DMS153 (cell line): Measurements from ENCODE around the gene TBC1D17.
A peak's percentile ranks its signal among the peaks of the same experiment; 100 is the strongest.
"Not testable (repeated sequence)": the region's sequence is repeated elsewhere in the genome, so short reads cannot be mapped to it uniquely, and the experiment has no call there.

ENCODE experiments used
- DNase-seq: peaks from one replicate; lab custom pipeline; 2025; lab: John Stamatoyannopoulos, UW

Gene TBC1D17

DNA sequence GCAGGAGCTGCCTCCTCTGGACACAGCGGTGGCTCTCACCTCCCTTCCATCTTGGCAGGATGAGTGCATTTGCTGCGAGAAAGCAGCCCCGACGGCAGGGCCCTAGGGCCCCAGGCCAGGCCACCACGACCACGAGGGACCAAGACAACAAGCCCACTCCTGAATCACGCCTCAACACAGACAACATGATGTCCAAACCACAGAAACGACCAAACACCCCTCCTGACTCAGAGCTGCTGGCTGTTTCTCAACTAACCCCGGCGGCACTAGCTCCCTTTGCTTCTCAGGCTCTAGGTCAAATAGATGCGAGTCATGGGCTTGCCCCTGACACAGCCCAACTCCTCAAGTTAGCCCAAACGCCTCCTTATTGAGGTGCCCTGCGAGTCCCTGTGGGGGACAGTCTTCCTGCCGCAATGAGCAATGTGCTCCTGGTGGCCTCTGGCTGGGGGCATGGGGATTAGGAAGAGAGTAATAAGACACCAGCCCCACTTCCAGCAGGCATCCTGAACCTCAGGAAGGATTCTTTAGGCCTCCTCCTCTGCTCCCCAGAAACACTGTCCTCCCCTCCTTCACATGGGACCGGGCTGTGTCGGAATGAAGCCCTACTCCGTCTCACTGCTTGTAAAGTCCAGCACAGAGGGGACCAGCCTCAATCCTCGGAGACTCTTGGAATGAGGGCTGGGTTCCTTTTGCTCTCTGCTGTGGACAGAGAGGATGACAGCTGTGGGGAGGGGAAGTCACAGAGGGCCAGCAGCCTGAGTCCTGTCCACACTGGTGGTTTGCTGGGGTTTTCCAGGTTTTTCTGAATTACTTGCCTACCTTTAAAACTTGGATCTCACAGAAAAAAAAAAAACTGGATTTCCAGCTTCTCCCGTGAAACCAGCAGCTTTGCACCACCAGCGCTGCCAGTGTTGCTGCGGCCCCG lies 44.6 kb downstream of the TBC1D17 start:
- no peak for DNase-seq

DNA sequence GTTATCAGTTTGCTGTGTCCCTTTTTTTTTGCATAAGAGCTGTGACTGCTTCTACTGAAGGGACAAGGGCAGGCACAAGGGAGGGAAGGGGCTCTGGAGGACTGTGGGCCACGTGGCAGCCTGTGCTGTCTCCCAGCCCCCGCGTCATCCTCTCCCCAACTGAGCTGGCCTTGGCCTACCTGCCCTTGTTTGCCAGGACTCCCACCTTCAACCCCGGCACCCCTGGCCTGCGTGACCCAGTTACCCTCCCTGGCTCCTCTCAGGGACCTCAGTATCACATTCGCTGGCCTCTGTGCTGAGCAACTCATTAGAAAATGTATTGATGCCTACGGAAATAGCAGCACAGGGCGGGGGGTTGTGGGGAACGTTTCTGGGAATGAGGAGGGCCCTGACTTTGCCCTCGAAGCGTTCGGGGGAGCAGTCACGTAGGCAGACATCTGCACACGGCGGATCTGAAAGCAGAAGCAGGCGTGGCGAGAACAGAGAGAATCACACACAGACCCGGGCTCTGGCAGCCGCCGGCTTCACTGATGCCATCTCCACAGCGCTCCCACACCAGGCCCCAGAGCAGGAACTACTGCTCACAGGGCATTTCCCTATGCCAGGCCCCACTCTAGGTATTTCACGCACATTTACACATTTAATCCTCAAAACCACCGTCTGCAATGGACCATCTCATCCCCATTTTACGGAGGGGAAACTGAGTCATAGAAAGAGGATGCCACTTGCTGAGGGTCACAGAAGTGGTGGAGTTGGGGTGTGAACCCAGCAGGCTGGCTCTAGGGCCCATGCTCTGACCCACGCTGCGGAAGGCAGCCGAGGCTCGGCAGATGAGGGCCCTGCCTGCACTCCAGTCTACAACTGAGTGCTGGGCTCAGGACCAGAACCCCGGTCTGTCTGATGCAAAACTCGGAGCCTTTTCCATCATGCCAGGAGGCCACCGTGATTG lies 45.8 kb downstream of the TBC1D17 start:
- no peak for DNase-seq

DNA sequence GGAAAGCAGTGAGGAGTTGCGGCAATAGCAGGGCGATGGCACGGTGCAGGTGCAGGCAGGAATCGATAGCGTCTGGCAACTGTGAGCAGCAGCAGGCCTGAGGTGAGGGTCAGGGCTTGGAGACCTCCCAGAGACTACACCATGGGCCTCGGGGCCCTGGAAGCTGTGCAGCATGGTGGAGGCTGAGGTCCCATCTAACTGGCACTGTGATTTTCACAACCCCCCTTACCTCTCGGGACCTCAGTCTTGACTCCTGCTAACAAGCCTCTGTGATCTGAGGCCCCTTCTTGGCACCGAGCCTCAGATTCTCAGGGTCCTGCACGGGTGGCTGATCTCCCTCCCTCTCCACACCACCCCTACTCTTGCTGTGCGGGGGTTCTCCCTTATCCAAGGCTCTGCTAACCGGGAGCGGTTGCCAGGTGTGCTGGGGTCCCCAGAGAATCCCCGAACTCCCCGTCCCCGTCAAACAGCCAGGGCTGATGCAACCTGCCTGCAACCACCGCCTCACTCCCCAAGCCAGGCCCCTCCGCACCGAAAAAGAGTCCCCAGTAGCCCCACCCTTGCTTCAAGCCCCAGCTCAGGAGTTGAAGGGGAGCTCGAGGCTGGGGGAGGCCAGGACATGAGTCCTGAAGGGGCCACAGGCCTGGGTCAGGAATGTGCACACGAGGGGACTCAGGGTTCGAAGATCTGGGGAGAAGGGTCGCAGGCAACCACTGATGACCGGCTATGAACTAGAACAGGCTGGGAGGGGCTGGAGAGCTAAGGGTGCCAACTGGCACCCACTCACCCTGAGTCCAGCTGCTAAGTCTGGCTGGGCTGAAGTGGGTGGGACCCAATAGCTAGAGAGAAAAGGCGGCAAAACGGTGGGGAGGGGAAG lies 46.7 kb downstream of the TBC1D17 start:
- DNase-seq: no peak

DNA sequence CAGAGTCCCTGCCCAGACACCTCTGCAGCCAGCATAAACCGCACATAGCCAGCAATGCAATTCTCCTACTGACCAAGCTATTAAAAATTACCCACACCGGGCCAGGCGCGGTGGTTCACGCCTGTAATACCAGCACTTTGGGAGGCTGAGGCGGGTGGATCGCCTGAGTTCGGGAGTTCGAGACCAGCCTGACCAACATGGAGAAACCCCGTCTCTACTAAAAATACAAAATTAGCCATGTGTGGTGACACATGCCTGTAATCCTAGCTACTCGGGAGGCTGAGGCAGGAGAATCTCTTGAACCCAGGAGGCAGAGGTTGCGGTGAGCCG lies 47.3 kb downstream of the TBC1D17 start:
- not testable (repeated sequence) for DNase-seq

DNA sequence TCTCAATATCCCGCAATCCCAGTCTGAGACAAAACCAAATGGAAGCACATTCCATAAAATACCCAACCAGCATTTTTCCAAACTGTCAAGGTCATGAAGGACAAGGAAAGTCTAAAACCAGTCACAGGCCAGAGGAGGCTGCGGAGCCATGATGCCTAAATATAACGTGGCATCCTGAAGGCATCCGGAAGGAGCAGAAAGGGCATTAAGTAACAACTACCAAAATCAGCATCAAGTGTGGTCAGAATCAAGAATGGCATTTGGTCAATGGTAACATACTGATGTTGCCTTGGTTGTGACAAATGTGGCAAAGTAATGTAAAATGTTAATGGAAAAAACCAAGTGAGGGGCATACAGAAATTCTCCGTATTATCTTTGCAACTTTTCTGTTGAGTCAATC lies 48.0 kb downstream of the TBC1D17 start:
- no peak for DNase-seq

DNA sequence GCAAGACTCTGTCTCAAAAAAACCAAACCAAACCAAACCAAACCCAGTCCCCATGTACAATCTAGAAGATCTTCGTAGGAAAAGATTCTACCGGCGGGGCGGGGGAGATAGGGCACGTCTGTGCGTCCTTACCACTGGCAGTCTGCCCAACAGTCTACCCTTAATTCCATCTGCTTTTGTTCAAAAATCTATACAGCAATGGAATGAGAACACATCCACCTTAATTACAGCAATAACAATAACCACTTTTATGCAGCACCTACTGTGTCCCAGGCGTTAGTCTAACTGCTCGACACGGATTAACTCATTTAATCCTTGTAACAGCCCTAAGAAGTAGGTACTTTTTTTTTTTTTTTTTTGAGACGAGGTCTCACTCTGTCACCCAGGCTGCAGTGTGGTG lies 49.0 kb downstream of the TBC1D17 start:
- no peak for DNase-seq

DNA sequence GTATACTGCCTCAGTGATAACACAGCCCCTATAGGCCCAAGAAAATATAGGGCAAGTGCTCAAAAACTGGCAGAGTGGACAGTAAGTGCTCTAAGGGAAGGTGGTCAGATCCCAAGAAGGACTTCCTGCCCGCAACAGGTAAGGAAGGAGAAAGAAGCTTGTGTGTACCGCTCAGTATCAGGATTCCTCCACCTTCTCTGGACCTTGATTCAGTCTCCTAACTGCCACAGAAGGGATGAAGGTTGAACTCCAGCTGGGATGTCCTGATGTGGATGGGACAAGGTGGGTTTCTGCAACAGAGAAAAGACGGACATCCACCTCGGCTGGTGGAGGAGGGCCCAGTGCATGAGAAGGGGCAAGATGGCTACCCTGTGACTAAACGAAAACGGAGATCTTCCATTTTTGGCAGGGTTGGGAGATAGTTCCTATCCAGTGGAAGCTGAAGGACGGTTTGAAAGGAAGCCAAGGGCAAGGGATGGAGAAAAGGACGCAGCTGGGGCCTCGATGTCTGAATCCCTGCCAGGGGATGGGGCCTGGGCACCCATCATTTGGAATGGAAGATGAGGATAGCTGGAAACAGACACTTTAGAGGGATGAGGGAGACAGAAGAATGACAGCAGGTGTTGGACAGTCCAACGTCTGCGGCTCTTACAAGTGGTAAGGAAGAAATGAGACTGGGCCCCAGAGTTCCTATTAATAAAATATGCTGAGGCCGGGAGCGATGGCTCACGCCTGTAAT lies 50.2 kb downstream of the TBC1D17 start:
- no peak for DNase-seq

DNA sequence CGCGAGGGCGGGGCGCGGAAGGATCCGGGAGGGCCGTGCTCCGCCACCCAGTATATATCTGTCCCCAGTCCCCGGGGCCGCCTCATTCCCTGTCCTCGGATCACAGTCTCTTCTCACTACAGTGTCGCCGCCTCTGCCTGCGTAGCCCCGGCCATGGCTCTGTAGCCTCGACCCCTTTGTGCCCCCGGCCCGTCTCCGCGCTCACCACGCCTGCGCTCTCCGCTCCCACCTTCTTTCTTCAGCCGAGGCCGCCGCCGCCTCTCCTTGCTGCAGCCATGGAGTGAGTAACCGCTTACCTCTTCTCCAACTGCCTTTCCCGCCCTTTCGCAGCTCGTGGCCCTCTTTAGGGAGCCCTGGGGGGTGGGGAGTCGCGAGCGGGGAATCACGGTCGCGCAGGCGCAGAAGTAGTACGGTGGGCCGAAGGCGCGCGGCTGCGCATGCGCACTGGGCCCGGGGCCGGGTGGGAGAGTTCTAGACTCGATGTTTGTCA lies 51.7 kb downstream of the TBC1D17 start, which contains the start of the genes ATF5 and NUP62:
TSS of gene ATF5 (plus strand) at position 85 of the 490 bp plus-strand sequence. CDS start 1,646 bp downstream, outside the sequence.
TSS of gene NUP62 (minus strand) at position 384 of the 490 bp plus-strand sequence. CDS start 19,697 bp downstream, outside the sequence.
- DNase-seq: peak; percentile 80

DNA sequence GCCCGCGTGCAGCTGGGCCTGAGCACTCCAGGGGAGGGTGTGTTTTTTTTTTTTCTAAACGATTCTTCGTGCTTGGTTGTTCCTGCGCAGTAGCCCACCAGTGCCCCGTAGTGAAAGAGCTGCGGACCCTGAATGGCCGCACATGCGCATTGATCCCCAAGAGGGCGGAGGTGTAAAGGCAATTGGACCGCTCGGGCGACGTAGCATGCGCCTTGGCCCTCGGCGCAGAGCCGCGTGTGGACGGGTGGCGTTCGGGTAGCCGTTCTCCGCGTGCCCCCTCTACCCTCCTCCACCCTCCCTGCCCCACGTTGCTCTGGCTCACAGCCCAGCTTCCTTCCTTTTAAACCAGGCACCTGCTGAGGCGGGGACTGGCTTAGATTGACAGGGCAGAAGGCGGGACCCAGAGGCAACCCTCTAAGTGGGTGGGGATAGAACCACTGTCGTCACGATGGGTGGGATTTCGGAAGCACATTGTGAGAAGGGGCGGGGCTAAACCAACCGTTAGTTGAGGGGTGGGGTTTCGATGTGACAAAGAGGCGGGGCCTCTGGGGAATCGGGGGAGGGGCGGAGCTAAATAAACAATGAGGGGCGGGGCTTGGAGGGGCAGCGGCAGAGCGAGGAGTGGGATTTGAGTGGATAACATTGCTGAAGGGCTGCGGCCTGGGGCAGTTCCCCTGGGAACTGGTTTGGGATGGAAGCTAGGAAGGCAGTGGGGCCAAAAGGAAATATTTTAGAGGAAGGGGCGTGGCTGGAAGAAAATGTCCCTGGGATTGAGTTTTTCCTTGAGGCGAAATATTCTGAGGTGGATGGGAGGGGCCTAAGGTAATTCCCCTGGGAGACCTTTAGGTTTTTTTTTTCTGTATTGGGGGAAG lies 52.3 kb downstream of the TBC1D17 start:
- DNase-seq: peak; percentile 91

DNA sequence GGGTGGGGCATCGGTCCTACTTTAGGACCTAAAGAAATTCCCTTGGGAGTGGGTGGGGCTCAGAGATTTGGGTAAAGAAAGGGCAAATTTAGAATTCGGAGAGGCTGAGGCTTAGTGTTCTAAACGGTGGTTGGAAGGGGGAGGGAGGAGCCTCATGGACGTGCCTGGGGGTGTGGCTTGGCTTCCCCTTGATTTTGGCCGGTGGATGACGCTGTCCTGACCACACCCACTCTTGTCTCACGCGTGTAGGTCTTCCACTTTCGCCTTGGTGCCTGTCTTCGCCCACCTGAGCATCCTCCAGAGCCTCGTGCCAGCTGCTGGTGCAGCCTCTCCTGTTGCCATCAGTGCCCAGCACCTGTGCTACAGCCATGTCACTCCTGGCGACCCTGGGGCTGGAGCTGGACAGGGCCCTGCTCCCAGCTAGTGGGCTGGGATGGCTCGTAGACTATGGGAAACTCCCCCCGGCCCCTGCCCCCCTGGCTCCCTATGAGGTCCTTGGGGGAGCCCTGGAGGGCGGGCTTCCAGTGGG lies 53.0 kb downstream of the TBC1D17 start:
- DNase-seq: no peak

DNA sequence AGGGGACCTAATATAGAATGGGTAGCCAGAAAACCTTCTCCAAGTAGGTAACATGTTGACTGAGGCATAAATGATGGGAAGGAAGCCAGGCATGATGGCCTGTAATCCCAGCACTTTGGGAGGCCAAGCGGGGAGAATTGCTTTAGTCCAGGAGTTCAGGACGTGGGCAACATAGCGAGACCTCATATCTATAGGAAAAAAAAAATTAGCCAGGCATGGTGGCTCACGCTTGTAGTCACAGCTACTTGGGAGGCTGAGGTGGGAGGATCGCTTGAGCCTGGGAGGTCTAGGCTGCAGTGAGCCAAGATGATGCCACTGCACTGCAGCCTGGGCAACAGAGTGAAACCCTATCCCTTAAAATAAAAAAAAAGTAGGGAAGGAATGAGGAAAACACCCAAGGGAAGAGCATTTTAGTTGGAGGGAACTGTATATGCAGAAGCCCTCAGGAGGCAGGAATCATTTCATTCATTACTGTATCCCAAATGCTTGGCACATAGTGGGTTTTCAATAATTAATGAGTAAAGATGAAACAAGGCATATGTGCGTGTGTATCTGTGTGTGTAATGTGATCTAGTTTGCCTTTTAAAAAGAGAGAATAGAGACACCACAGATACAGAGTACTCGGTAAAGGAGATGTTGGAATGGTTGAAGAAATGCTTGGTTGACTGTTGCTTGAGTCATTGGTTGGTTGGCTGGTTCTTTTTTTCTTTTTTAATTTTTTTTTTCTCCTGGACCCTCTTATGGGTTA lies 54.0 kb downstream of the TBC1D17 start:
- no peak for DNase-seq

DNA sequence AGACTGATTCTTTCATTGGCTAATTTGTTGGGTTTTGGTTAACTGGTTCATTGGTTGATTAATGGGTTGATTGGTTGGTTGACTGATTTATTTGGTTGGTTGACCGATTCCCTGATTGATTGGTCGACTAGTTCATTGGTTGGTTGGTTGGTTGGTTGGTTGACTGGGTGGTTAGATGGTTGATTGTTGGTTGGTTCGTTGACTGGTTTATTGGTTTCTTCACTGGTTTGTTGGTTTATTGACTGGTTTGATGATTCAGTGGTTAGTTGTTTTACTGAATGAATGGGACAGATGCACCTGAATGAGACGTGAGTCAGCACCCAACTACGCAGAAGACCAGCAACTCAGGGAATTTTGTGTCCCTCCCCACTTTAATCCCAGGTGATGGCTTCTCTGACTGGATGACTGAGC lies 54.5 kb downstream of the TBC1D17 start:
- no peak for DNase-seq

DNA sequence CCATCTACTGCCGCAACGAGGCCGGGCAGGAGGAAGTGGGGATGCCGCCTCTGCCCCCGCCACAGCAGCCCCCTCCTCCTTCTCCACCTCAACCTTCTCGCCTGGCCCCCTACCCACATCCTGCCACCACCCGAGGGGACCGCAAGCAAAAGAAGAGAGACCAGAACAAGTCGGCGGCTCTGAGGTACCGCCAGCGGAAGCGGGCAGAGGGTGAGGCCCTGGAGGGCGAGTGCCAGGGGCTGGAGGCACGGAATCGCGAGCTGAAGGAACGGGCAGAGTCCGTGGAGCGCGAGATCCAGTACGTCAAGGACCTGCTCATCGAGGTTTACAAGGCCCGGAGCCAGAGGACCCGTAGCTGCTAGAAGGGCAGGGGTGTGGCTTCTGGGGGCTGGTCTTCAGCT lies 55.2 kb downstream of the TBC1D17 start:
- no peak for DNase-seq

DNA sequence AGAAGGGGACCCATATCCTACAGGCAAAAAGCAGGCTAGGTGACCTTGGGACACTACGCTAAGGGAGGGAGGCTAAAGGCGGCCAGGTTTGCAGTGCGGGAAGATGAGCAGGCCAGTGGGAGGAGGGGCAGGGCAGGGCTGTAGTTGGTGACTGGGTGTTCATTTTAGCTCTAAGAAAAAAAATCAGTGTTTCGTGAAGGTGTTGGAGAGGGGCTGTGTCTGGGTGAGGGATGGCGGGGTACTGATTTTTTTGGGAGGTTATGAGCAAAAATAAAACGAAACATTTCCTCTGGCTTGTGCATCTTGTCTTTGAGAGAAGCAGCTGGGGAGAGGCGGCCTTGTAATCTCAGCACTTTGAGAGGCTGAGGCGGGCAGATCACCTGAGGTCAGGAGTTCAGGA lies 56.1 kb downstream of the TBC1D17 start:
- DNase-seq: no peak

DNA sequence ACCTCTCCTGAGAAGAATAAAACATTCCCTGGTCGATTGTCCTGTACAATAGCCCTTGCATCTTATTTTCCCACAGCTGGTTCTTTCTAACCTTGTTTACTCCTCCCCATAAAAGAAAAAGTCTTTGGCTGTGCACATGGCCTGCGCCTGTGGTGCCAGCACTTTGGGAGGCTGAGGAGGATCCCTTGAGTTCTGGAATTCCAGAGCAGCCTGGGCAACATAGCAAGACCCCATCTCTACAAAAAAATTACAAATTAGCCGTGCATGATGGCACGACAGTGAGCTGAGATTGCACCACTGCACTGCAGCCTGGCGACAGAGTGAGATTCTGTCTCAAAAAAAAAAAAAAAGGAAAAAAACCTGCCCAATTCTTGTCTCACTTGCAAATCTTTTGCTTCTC lies 59.0 kb downstream of the TBC1D17 start:
- no peak for DNase-seq

DNA sequence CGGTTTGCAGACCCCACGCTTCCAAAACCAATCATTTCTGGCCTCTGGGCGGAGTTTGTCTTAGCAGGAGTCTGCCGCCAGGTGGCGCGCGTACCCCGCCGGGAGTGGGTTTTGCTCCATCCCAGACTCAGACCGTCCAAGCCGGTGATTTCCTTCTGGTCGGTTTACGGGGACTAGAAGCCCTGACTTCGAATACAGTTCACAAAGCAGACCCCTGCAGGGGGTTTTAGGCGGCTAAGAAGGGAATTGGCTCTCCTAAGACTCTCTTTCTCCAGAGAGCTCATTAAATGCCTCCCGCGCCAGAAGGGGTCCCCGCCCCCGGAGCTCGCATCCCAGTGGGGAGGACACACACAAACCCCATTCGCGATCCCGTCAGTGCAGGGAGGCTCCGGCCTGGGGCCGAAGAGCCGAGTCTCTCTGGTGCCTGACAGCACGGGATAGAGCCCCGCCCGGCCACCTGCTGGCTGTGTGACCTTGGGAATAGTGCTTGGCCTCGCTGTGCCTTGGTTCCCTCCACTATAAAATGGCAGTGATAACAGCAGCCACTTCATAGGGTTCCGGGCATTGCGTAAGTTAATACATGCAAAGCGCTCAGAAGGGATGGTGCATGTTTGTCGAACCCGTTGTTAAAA lies 60.4 kb downstream of the TBC1D17 start:
- peak; percentile 43 for DNase-seq
